ENCODE data around the gene SGK1. TPM values are rescaled to one million over a fixed set of nuclear protein-coding genes. Genes with fewer than 3 reads are reported as not detected.

Gene SGK1
- 1,000 to 10,000 TPM in 2 of 4 donors, 100 to 1,000 TPM in 1, 10 to 100 TPM in 1; 46.2 to 1,239 (median 876) TPM for total RNA-seq

DNA sequence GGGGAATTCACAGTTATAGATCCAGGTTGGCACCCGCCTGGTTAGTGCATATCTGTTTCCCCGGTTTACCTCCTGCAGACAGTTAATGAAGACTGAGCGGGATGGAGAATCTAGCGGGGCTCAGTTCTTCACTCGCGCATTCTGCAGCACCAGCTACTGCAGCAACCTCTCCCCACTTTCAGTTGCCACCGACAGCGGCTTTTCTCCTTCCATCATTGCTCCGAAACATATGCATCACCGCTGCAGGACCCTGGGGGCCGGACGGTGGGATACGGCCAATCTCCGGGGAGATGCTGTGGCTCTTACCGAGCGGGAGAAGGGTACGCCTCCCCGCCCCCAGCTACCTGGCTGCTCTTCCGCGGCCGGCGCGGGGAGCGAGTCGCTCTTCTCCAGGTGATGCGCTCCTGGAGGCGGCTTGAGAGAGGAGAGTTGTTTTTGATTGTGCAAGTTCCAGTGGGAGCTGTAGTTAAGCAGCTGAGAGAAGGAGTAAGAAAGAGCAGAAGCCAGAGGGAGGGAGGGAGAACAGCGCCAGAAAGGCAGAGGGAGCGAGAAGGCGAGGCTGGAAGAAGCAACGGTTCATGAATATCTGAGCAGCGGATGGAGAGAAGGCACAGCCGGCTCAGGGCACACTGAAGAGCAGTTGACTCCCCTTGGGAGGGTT lies at the start of gene SGK1:
Gene SGK1 (minus strand): TSS at position 642 of the 661 bp plus-strand sequence. CDS start 652 bp downstream, outside the sequence.
- no peak for DNase-seq
- peaks cover 26% of the 10 kb centered on the region for H3K27me3 ChIP-seq
- H3K36me3 ChIP-seq = no peaks in the 10 kb centered on the region
- no peak within 1 kb of the TSS for H3K27ac ChIP-seq
- H3K4me3 ChIP-seq = peak within 1 kb of the TSS in 3 of 4 donors; percentile 23 to 50 (median 31)
- H3K4me1 ChIP-seq = peaks cover 0 to 12% (median 2%) of the 10 kb centered on the region in 4 donors
- no peaks in the 10 kb centered on the region for H3K9me3 ChIP-seq
- no peak for TF ChIP-seq CTCF (IDR thresholded peaks at IDR 0.05)
- no peak for TF ChIP-seq EP300 (IDR thresholded peaks at IDR 0.05; ENCODE audit: low read depth)
- TF ChIP-seq POLR2AphosphoS5 (IDR thresholded peaks at IDR 0.05) = no peak
- TF ChIP-seq POLR2A (IDR thresholded peaks at IDR 0.05) = no peak
- intact Hi-C loops (cut with DNase I; ENCODE audit: low total_unique reads) = no loop called here
- 12% methylated on average over 11 to 33 of the region's 33 CpGs for WGBS, 2 donors (ENCODE audit: low coverage in 1 of 2)
- in situ Hi-C loops (cut with MboI; ENCODE audit: low pct_ligation_motif_present in 1 of 4, low pct_unique_long_range_greater_than_20kb in 1 of 4, low sequenced_read_pairs in 3 of 4) = no loop called here

DNA sequence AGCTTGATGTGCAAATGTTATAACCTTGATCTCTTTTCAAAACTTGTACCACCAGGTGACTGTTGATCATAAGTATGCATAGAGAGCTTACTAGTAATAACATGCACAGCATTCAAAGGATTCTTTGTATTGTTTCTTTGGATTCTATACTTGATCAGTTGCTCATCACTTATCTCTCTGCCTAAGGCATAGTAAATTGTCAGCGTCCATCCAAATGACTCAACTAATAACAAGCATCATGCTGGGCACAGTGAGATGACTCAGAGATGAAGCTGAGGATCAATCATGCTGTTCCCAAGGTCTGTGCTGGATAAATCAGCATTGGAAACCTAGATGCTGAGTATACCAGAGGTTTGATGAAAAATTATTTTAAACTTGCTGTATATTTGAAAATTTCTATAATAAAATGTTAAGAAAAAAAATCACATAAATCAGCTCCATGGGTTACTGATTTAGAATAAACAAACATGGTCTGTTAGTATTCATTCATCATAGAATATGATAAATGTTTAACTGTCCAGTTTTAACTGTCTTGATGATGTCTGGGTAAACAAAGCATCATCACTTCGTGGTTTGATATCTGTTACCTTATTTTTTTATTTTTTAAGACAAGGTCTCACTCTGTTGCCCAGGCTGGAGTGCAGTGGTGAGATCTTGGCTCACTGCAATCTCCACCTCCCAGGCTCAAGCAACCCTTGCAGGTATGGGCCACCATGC lies 45.6 kb upstream of the SGK1 start:
- 64 to 67% methylated on average over 2 of the region's 2 CpGs for WGBS, 2 donors (ENCODE audit: low coverage in 1 of 2)
- intact Hi-C loops (cut with DNase I; ENCODE audit: low total_unique reads) = no loop called here
- H3K4me1 ChIP-seq = peaks cover 0 to 4% (median 0%) of the 10 kb centered on the region in 4 donors
- H3K4me3 ChIP-seq = no peak overlapping the region
- no peak for TF ChIP-seq CTCF (IDR thresholded peaks at IDR 0.05)
- TF ChIP-seq POLR2A (IDR thresholded peaks at IDR 0.05) = no peak
- TF ChIP-seq POLR2AphosphoS5 (IDR thresholded peaks at IDR 0.05) = no peak
- TF ChIP-seq EP300 (IDR thresholded peaks at IDR 0.05; ENCODE audit: low read depth) = no peak
- in situ Hi-C loops (cut with MboI; ENCODE audit: low pct_ligation_motif_present in 1 of 4, low pct_unique_long_range_greater_than_20kb in 1 of 4, low sequenced_read_pairs in 3 of 4) = no loop called here
- no peaks in the 10 kb centered on the region for H3K36me3 ChIP-seq
- no peaks in the 10 kb centered on the region for H3K9me3 ChIP-seq
- no peak overlapping the region for H3K27ac ChIP-seq
- H3K27me3 ChIP-seq = no peaks in the 10 kb centered on the region
- DNase-seq = no peak

DNA sequence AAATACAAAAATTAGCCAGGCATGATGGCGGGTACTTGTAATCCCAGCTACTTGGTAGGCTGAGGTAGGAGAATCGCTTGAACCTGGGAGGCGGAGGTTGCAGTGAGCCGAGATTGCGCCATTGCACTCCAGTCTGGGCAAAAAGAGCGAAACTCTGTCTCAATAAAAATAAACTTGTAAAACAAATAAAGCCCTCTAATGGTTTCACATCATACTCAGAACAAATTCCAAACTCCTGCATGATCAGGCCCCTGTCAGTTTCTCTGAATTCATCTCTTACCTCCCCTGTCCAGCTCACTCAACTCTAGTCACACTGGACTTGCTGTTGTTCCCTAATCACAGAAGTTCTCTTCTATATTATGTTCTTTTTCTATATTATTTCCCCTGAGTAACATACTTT lies 43.1 kb upstream of the SGK1 start:
- no peak for TF ChIP-seq POLR2AphosphoS5 (IDR thresholded peaks at IDR 0.05)
- Histone ChIP-seq H3K4me1 (no peaks in the 10 kb centered on the region), H3K27me3 (no peaks in the 10 kb centered on the region), H3K4me3 (no peak overlapping the region), H3K36me3 (no peaks in the 10 kb centered on the region), H3K27ac (no peak overlapping the region), H3K9me3 (no peaks in the 10 kb centered on the region)
- 97% methylated on average over 6 of the region's 6 CpGs for WGBS, 2 donors (ENCODE audit: low coverage in 1 of 2)
- intact Hi-C loops (cut with DNase I; ENCODE audit: low total_unique reads) = no loop called here
- no peak for DNase-seq
- in situ Hi-C loops (cut with MboI; ENCODE audit: low pct_ligation_motif_present in 1 of 4, low pct_unique_long_range_greater_than_20kb in 1 of 4, low sequenced_read_pairs in 3 of 4) = no loop called here

GRCh38 chr6:134359302-134359701 lies 41.4 kb upstream of the SGK1 start:
- intact Hi-C loops (cut with DNase I; ENCODE audit: low total_unique reads) = no loop called here
- no peaks in the 10 kb centered on the region for H3K36me3 ChIP-seq
- no peak overlapping the region for H3K27ac ChIP-seq
- no peak overlapping the region for H3K4me3 ChIP-seq
- H3K9me3 ChIP-seq = no peaks in the 10 kb centered on the region
- H3K27me3 ChIP-seq = no peaks in the 10 kb centered on the region
- no peak for DNase-seq
- in situ Hi-C loops (cut with MboI; ENCODE audit: low pct_ligation_motif_present in 1 of 4, low pct_unique_long_range_greater_than_20kb in 1 of 4, low sequenced_read_pairs in 3 of 4) = no loop called here
- no peaks in the 10 kb centered on the region for H3K4me1 ChIP-seq
- TF ChIP-seq POLR2A (IDR thresholded peaks at IDR 0.05) = no peak
- no peak for TF ChIP-seq EP300 (IDR thresholded peaks at IDR 0.05; ENCODE audit: low read depth)
- no peak for TF ChIP-seq POLR2AphosphoS5 (IDR thresholded peaks at IDR 0.05)
- TF ChIP-seq CTCF (IDR thresholded peaks at IDR 0.05) = no peak
- WGBS, 2 donors (ENCODE audit: low coverage in 1 of 2) = 89 to 100% methylated on average over 2 of the region's 2 CpGs
